ENCODE data around the gene UGT2B28.
"Not testable (repeated sequence)": the region's sequence is repeated elsewhere in the genome, so short reads cannot be mapped to it uniquely, and the experiment has no call there.

Gene UGT2B28

DNA sequence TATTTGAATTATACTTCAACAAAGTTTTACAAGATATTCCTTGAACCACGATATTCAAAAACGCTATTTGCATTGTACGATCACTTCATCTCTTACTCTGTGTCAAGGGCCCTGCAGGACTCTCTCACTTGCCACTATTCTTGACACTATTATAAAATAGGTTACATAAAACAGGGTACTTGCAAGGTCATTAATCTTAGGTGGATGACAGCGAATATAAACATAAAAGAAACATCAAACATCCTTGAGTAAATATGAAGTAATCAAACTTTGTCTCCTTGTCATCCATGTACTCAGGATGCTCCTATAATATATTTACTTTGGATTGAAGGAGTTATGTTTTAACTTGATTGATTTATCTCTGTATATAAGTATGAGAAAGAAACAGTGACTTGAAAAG, at the start of gene UGT2B28:
Gene UGT2B28, plus strand, starts transcription at position 395 of the 400 bp plus-strand sequence. CDS start 26 bp downstream, outside the sequence.
- DNase-seq (ENCODE audit: low spot score), result not testable (repeated sequence)

DNA sequence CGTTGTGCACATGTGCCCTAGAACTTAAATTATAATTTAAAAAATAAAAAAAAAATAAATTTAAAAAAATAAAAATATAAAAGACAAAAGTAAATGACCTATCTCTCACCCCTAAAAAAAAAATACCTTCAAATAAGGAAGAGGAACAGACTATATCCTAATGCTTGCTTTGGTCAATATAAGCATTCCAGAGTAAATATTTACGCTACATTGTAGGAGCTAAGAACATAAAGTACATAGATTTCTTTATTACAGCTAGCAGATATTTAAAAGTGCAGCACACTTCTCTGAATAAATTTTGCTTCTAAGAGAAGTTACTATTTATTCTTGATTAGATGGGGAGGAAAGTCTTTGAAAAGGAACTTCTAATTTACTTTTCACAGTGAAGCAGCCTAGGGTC, 41.2 kb upstream of the UGT2B28 start:
- DNase-seq (ENCODE audit: low spot score), result no peak

DNA sequence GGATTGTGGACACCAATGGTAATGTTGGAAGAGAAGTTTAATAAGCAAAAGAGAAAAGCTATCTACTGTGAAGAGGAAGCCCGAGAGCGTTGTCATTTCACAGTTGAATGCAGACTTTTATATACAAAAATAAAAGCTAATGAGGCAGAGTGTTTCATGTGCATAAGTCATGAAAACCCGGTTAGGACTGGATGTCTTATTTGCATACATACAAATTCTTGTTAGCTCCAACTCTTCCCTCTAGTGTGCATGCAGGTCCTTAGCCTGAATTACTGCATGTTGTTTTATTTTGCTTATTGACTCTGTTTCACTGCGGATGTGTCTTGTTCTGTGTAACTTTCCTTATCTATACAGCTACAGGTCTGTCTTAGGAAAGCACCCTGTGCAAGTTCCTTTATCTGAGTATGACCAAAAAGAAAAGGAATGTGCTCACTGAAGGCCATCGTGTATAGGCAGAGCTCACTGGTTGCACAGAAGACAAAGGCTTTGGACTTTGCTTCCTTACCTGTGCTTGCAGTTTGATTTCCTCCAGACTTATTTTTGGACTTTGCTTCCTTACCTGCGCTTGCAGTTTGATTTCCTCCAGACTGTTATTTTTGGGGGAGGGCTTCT, 40.6 kb upstream of the UGT2B28 start:
- no peak for DNase-seq (ENCODE audit: low spot score)

DNA sequence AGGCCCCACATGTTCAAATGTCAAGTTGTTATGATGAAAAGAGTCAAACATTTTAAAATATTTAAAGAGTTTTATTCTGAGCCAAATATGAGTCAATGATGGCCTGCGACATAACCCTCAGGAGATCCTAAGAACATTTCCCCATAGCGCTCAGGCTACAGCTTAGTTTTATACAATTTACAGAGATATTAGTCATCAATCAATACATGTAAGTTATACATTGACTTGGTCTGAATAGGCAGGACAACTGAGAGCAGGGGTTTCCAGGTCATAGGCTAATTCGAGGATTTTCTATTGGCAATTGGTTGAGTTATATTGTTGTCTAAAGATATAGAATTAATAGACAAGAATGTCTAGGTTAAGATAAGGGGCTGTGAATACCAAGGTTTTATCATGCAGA, 39.5 kb upstream of the UGT2B28 start:
- DNase-seq (ENCODE audit: low spot score), result not testable (repeated sequence)

DNA sequence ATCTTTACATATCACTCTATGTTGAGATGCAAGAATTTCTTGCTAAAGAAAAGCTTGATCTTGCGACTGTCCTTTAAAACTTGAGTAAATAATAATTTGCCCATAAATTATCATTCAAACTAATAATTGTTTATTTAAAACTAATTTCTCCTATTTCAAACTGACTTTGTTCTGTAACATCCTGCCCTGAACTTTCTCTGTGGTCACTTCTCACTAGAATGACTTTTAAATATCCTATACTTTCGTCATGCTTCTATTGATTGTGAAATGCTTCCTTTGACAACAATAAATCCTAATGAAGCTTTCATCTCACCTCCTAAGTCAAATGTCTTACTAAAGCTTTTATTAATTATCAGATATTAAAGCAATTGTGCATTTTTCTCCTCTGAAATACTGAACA, 38.5 kb upstream of the UGT2B28 start:
- DNase-seq (ENCODE audit: low spot score), result not testable (repeated sequence)

DNA sequence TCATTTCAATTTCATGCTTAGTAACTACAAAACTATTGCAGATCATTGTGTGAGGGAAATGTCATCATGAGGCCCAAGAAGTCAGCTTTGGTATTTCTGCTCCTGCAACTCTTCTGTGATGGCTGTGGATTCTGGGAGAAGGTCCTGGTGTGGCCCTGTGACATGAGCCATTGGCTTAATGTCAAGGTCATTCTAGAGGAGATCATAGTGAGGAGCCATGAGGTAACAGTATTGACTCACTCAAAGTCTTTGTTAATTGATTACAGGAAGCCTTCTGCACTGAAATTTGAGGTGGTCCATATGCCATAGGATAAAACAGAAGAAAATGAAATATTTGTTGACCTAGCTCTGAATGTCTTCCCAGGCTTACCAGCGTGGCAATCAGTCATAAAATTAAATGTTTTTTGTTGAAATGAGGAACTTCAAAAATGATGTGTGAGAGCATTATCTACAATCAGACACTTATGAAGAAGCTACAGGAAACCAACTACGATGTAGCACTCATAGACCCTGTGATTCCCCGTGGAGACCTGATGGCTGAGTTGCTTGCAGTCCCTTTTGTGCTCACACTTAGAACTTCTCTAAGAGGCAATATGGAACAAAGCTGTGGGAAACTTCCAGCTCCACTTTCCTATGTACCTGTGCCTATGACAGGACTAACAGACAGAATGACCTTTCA, 37.6 kb upstream of the UGT2B28 start:
- not testable (repeated sequence) for DNase-seq (ENCODE audit: low spot score)

DNA sequence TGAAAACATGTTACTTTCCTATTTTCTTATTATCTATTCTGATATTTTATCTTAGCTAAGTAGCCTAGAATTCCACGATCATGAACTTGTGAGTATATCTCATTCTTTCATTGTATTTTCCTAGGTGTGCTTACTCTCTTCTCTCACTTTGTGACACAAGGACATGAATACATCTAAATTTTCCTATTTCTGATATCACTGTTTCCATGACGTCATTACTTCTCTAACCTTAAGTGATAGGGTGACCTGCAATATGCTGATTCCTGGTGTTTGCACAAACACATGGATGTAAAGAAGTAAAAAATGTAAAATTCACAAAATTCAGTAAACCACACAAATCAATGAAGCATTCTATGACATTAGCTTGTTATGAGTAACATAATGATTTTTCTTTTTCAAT, 29.4 kb upstream of the UGT2B28 start:
- not testable (repeated sequence) for DNase-seq (ENCODE audit: low spot score)

DNA sequence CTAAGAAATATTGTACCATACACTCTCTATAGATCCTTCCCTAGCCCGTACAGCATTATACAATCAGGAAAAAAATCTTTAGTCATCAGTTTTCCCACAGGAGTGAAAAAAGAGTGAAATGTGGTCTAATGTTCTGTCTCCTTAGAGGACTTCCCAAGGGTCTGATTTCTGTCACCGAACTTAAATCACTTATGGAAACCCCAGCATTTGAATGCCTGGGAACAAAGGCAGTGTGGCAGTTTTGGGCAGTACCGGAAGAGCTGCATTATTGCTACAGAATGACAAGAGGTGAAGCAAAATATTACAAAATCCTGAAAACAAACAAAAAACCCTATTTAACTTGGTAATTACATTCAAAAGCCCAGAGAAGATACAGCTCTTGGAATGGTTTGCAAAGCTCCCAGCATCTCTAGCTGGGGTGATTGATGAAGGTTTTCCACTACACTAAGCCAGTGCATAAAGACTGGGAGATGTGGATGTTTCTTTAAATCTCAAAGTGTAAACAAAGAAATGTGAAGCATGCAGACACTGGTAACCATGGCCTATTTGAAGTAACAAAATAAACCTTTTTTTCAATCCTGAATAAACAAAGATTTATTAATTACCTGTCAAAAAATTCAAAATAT, 27.0 kb upstream of the UGT2B28 start:
- DNase-seq (ENCODE audit: low spot score), result not testable (repeated sequence)

DNA sequence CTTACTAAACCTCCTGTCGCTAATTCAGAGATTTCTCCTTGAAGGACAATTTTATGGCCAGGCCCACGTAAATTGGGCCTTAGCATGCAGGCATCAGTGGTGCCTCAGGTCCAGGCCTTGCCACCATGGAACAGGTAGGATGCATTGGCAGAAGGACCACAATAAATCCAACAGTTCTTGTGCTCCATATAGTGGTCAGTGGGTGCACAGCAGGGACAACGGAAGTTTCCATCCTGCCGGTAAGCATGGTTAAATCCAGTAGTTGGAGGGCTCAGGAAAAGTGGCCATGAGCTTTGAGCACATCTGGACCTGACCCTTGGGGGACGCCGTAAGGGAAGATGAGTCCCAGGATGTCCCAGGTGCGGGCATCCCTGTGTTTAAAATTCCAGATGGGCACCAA, 11.7 kb upstream of the UGT2B28 start:
- DNase-seq (ENCODE audit: low spot score), result not testable (repeated sequence)

DNA sequence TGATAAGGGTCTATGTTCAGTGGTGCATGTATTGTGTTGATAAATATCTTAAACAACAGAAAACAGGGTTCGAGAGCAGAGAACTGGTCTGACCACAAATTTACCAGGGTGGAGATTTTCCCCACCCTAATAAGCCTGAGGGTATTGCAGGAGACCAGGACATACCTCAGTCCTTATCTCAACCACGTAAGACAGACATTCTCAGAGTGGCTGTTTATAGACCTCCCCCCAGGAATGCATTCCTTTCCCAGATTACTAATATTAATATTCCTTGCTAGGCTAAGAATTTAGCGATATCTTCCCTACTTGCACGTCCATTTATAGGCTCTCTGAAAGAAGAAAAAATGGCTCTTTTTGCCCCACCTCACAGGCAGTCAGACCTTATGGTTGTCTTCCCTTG, 16.1 kb downstream of the UGT2B28 start:
- not testable (repeated sequence) for DNase-seq (ENCODE audit: low spot score)

DNA sequence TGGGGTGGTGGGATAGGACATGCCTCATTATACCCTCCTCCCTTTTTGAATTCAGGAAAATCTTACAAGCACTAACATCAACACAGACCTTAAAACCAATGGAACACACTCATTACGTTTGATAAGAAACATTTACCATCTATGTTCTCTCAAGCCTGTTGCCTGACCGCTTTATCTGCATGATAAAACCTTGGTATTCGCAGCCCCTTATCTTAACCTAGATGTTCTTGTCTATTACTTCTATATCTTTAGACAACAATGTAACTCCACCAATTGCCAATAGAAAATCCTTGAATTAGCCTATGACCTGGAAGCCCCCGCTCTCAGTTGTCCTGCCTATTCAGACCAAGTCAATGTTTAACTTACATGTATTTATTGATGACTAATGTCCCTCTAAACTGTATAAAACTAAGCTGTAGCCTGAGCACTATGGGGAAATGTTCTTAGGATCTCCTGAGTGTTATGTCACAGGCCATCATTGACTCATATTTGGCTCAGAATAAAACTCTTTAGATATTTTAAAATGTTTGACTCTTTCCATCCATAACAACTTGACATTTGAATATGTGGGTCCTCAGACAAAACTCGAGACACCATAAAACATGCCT, 28.3 kb downstream of the UGT2B28 start:
- not testable (repeated sequence) for DNase-seq (ENCODE audit: low spot score)

DNA sequence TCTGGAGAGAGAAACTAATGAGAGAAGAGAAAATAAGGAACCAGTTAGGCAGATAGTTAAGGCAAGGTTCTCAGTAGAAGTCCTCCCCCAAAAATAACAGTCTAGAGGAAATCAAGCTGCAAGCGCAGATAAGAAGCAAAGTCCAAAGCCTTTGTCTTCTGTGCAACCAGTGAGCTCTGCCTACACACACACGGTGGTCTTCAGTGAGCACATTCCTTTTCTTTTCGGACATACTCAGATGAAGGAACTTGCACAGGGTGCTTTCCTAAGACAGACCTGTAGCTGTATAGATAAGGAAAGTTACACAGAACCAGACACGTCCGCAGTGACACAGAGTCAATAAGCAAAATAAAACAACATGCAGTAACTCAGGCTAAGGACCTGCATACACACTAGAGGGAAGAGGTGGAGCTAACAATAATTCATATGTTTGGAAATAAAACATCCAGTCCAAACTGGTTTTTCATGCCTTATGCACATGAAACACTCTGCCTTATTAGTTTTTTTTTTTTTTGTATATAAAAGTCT, 29.3 kb downstream of the UGT2B28 start:
- DNase-seq (ENCODE audit: low spot score), result not testable (repeated sequence)

DNA sequence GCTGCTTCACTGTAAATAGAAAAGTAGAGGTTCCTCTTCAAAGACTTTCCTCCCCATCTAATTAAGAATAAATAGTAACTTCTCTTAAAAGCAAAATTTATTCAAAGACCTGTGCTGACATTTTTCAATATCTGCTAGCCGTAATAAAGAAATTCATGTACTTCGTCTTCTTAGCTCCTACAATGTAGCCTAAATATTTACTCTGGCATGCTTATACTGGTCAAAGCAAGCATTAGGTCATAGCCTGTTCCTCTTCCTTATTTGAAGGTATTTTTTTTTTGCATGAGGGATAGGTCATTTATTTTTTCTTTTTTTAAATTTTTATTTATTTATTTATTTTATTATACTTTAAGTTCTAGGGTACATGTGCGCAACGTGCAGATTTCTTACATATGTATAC, 30.0 kb downstream of the UGT2B28 start:
- DNase-seq (ENCODE audit: low spot score), result not testable (repeated sequence)

DNA sequence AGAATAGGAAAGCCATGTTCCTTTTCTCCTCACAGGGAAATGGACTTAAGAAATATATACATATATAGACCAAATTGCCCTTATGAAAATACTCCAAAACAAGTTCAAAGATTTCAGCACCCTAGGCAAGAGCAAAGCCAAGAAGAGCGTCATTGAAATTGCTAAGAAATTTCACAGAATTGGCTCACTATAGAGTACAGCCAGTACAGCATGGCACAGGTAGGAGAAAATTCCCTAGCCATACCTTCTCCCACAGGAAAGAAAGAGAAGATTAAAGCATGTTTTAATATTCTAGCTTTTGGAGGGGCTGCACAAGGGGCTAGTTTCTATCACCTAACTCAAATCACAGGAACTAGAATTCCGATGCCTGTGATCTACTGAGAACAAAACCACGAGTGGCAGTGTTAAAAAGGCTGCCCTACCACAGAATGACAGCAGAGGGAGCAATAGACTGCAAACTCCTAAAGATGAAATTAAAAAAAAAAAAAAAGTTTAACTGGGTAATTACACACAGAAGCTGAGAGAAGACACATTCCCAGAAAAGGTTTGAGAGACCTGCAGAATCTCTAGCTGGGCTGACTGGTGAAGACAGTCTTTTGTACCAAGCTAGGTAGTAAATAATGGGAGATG, 37.5 kb downstream of the UGT2B28 start:
- peak; percentile 5 for DNase-seq (ENCODE audit: low spot score)

DNA sequence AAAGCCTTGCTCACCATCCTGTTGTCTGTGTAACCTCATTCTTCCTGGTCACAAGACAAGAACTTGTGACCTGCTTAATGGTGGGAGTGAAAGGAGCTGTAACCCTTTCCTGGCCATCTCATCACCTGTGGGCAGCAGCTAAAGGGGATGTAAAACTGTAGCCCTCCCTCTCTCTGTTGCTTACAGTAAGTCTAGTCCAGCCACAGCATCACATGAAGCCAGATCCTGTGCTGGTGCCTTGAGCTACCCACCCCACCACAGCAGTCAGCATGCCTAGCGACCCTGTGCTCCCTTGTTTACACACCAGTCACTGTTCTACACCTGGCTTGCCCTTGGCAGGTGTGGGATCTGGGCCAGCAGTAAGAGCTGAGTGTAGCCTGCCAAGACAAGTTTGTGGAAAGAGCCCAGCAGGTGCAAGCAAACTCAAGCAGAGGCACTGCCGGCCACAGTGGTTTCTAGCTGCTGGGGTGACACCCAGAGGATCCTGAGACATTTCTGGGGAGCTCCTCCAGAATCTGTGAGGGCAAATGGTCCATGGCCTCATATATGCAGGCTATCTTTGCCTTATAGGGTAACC, 41.0 kb downstream of the UGT2B28 start:
- no peak for DNase-seq (ENCODE audit: low spot score)

DNA sequence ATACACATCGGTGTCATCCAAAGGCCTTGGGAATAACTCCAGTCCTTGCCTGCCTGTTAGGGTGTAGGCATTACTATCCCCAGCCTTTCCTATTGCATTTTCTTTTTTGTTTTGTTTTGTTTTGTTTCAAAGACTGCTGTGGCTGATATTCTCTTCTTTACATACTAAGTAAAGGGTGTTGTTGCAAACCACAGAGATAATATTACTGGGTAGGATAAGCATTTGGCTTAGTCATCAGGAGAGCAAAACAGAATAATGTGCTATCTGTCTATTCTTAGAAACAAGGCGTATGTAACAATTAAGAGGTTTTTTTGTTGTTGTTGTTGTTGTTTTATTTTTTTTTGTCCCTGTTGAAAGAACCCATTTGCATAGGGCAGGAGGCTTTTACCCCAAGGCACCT, 41.8 kb downstream of the UGT2B28 start:
- no peak for DNase-seq (ENCODE audit: low spot score)

DNA sequence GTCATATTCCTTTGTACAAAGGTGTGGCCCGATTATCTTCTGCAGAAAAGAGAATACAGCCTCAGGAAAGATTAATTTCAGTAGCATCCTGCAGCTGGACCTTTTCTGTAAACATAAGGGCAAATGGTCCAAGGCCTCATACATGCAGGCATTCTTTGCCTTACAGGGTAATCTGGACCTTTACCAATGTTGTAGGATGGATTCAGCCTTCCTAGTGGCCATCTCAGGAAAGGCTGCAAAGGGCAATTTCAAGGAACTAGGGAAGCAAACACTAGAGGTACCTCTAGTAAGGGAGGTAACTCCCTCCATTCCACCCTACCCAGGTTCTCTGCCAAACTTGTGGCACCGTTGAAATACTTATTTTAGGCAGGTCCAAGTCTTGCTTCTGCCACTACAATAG, 43.0 kb downstream of the UGT2B28 start:
- DNase-seq (ENCODE audit: low spot score), result no peak

DNA sequence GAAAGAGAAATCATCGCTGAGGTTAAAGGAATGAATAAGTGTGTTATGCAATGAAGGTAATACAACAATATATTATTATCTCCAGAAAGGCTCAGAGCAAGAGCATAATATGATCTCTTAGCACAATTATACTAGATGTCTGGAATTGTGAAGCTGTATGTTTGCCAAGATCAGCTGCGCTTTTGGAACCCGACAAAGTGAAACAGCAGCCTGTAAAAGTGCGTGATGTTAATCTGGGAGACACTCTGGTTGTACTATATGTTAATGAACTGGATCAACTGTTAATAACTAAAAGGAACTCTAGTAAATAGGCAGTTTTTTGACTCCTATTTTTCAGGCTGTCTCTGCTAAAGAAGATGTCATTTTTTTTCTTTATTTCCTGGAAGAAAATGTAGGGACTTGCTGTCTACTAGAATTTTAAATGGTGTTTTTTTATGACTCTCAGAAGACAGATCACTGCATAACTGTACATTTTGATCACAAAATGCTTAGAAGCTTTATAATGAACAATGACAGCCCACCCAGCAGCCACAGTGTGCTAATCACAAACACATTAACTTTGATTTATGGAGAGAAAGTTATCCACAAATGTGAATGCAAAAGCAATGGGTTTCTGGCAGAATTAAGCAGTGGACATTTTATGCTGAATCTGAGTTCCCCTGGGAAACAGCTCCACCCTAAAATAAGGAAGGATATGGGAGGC, 50.2 kb downstream of the UGT2B28 start:
- DNase-seq (ENCODE audit: low spot score), result no peak

DNA sequence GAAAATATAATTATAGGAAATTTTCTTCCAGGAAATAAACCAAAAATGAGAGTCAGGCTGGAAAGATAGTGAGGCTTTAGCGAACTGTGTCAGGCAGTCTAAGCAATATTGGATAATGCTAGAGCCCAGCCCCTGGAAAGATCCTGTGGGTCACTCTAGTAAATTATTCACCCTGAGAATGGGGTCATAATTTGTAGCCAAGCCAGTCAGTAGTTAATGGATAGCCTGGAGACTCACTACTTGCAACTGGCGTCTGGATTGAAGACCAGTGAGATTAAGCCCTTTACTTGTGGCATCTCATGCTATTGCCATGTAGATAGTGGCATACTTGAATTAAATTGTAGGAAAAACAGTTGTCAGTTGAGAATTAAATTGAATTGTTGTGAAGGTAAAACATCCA, 51.0 kb downstream of the UGT2B28 start:
- not testable (repeated sequence) for DNase-seq (ENCODE audit: low spot score)

DNA sequence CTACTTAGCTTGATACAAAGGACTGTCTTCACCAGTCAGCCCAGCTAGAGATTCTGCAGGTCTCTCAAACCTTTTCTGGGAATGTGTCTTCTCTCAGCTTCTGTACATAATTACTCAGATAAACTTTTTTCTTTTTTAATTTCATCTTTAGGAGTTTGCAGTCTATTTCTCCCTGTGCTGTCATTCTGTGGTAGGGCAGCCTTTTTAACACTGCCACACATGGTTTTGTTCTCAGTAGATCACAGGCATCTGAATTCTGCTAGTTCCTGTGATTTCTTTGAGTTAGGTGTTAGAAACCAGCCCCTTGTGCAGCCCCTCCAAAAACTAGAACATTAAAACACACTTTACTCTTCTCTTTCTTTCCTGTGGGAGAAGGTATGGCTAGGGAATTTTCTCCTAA, 55.2 kb downstream of the UGT2B28 start:
- not testable (repeated sequence) for DNase-seq (ENCODE audit: low spot score)

DNA sequence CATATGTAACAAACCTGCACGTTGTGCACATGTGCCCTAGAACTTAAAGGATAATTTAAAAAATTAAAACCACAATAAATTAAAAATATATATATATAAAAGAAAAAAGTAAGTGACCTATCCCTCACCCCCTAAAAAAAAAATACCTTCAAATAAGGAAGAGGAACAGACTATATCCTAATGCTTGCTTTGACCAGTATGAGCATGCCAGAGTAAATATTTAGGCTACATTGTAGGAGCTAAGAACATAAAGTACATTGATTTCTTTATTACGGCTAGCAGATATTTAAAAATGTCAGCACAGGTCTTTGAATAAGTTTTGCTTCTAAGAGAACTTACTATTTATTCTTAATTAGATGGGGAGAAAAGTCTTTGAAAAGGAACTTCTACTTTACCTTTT, 62.8 kb downstream of the UGT2B28 start:
- not testable (repeated sequence) for DNase-seq (ENCODE audit: low spot score)

Measured in globus pallidus (tissue), 1 donor.